Parathyroid adenoma (tissue), 2 donors: Measurements from ENCODE around the gene ZNF385D.

ENCODE experiments used
- H2AFZ ChIP-seq: fragments of 300-600 bp; sonication (generic); one replicate; pipeline ENCODE4 v1.7.0; 2017; ENCODE audit warnings: antibody characterized with exemption, mild to moderate bottlenecking
- H3K27ac ChIP-seq: fragments of 300-600 bp; sonication (generic); one replicate; pipeline ENCODE4 v1.7.0; 2017
- H3K27me3 ChIP-seq: fragments of 300-600 bp; sonication (generic); one replicate; pipeline ENCODE4 v1.7.0; 2017; ENCODE audit warnings: low read length; ENCODE audit not compliant: control insufficient read depth, insufficient read depth
- H3K36me3 ChIP-seq: fragments of 300-600 bp; sonication (generic); one replicate; pipeline ENCODE4 v1.7.0; 2017; ENCODE audit warnings: low read length; ENCODE audit not compliant: control insufficient read depth, insufficient read depth
- H3K4me1 ChIP-seq: fragments of 300-600 bp; sonication (generic); one replicate; pipeline ENCODE4 v1.7.0; 2017; ENCODE audit warnings: control low read depth
- H3K4me2 ChIP-seq: fragments of 300-600 bp; sonication (generic); one replicate; pipeline ENCODE4 v1.7.0; 2017; ENCODE audit warnings: low read length
- H3K4me3 ChIP-seq: fragments of 300-600 bp; sonication (generic); one replicate; pipeline ENCODE4 v1.7.0; 2017; ENCODE audit warnings: low read depth, low read length
- H3K79me2 ChIP-seq: fragments of 300-600 bp; sonication (generic); one replicate; pipeline ENCODE4 v1.7.0; 2017; ENCODE audit warnings: control low read depth
- H3K9ac ChIP-seq: fragments of 300-600 bp; sonication (generic); one replicate; pipeline ENCODE4 v1.7.0; 2017; ENCODE audit warnings: mild to moderate bottlenecking
- H3K9me3 ChIP-seq: fragments of 300-600 bp; sonication (generic); one replicate; pipeline ENCODE4 v1.7.0; 2017; ENCODE audit warnings: low read length; ENCODE audit not compliant: control insufficient read depth
- CTCF ChIP-seq: fragments of 300-600 bp; sonication (generic); IDR thresholded peaks from one replicate; pipeline ENCODE4 v1.7.0; 2017; ENCODE audit warnings: antibody characterized with exemption, mild to moderate bottlenecking
- donor health status: primary hyperparathyroidism.

ZNF385D gene

GRCh38 chr3:21542656-21543379 is 208.2 kb downstream of the ZNF385D start:
- H2AFZ ChIP-seq, result no peak overlapping the region
- H3K27me3 ChIP-seq, result no peaks in the 10 kb centered on the region
- no peak overlapping the region for H3K9ac ChIP-seq
- H3K4me1 ChIP-seq, result no peaks in the 10 kb centered on the region
- no peaks in the 10 kb centered on the region for H3K36me3 ChIP-seq
- H3K4me2 ChIP-seq, result no peak overlapping the region
- TF ChIP-seq CTCF, result no peak
- no peak overlapping the region for H3K27ac ChIP-seq
- H3K79me2 ChIP-seq, result no peaks in the 10 kb centered on the region
- H3K4me3 ChIP-seq, result no peak overlapping the region
- no peaks in the 10 kb centered on the region for H3K9me3 ChIP-seq

- Histone ChIP-seq H3K9me3 (no peaks in the 10 kb centered on the region), H3K4me1 (no peaks in the 10 kb centered on the region), H2AFZ (no peak overlapping the region), H3K79me2 (no peaks in the 10 kb centered on the region), H3K4me2 (no peak overlapping the region), H3K9ac (no peak overlapping the region), H3K27me3 (no peaks in the 10 kb centered on the region), H3K27ac (no peak overlapping the region), H3K36me3 (no peaks in the 10 kb centered on the region), H3K4me3 (no peak overlapping the region)
- TF ChIP-seq CTCF, result no peak
Measured at GRCh38 chr3:21540265-21540664, 210.7 kb downstream of the ZNF385D start.

- TF ChIP-seq CTCF, result no peak
- H3K79me2 ChIP-seq, result no peaks in the 10 kb centered on the region
- H3K9ac ChIP-seq, result no peak overlapping the region
- no peaks in the 10 kb centered on the region for H3K36me3 ChIP-seq
- no peaks in the 10 kb centered on the region for H3K4me1 ChIP-seq
- H3K9me3 ChIP-seq, result no peaks in the 10 kb centered on the region
- no peaks in the 10 kb centered on the region for H3K27me3 ChIP-seq
- no peak overlapping the region for H2AFZ ChIP-seq
- no peak overlapping the region for H3K4me3 ChIP-seq
- H3K27ac ChIP-seq, result no peak overlapping the region
- no peak overlapping the region for H3K4me2 ChIP-seq
Measured at GRCh38 chr3:21534462-21534861, 216.5 kb downstream of the ZNF385D start.

- H3K27me3 ChIP-seq, result no peaks in the 10 kb centered on the region
- no peaks in the 10 kb centered on the region for H3K9me3 ChIP-seq
- H3K79me2 ChIP-seq, result no peaks in the 10 kb centered on the region
- H3K4me3 ChIP-seq, result no peak overlapping the region
- H3K4me1 ChIP-seq, result no peaks in the 10 kb centered on the region
- no peak overlapping the region for H3K9ac ChIP-seq
- no peaks in the 10 kb centered on the region for H3K36me3 ChIP-seq
- H3K4me2 ChIP-seq, result no peak overlapping the region
- H3K27ac ChIP-seq, result no peak overlapping the region
- TF ChIP-seq CTCF, result no peak
- no peak overlapping the region for H2AFZ ChIP-seq
Measured at GRCh38 chr3:21533002-21533401, 218.0 kb downstream of the ZNF385D start.

- Histone ChIP-seq H3K9me3 (no peaks in the 10 kb centered on the region), H3K4me3 (no peak overlapping the region)
Measured at GRCh38 chr3:21531909-21532308, 219.1 kb downstream of the ZNF385D start.

More at GRCh38 chr3:21531909-21532308, 219.1 kb downstream of the ZNF385D start:
- H2AFZ ChIP-seq, result no peak overlapping the region
- no peak for TF ChIP-seq CTCF
- H3K27me3 ChIP-seq, result no peaks in the 10 kb centered on the region
- no peak overlapping the region for H3K27ac ChIP-seq
- H3K9ac ChIP-seq, result no peak overlapping the region
- no peak overlapping the region for H3K4me2 ChIP-seq
- no peaks in the 10 kb centered on the region for H3K4me1 ChIP-seq
- no peaks in the 10 kb centered on the region for H3K79me2 ChIP-seq
- H3K36me3 ChIP-seq, result no peaks in the 10 kb centered on the region
